Right atrium auricular region (tissue), 2 donors: Measurements from ENCODE around the gene PTCD3. TPM values are rescaled to one million over a fixed set of nuclear protein-coding genes. Genes with fewer than 3 reads are reported as not detected.
A peak's percentile ranks its signal among the peaks of the same experiment; 100 is the strongest.

Experiments
- DNase-seq: peaks from one replicate; pipeline ENCODE4 v3.0.0-alpha.2; 2019; ENCODE audit warnings: low spot score
- H3K27ac ChIP-seq, 2 donors: fragments of 200-600 bp; sonication (generic); 1 replicate in 1 of 2; 2 replicates in 1 of 2; pipeline ENCODE4 v1.5.1; 2016 to 2019
- H3K27me3 ChIP-seq, 2 donors: fragments of 200-600 bp; sonication (generic); one replicate each; pipeline versions ENCODE4 v1.5.1 to v1.6.0; 2017 to 2019
- H3K36me3 ChIP-seq: fragments of 200-600 bp; sonication (generic); one replicate; pipeline ENCODE4 v1.5.1; 2016
- H3K4me1 ChIP-seq, 2 donors: fragments of 200-600 bp; sonication (generic); one replicate each; pipeline versions ENCODE4 v1.5.1 to v1.6.0; 2017 to 2019
- H3K4me3 ChIP-seq, 2 donors: fragments of 200-600 bp; sonication (generic); 1 replicate in 1 of 2; 2 replicates in 1 of 2; pipeline ENCODE4 v1.5.1; 2017 to 2019; ENCODE audit warnings: mild to moderate bottlenecking in 1 of 2, moderate library complexity in 1 of 2
- H3K9me3 ChIP-seq, 2 donors: fragments of 200-600 bp; sonication (generic); one replicate each; pipeline ENCODE4 v1.5.1; 2019
- total RNA-seq, 2 donors: library from RNA; depleted of rRNA; stranded (reverse); fragments of >200 nt; gene quantifications; one replicate each; pipeline ENCODE4 v1.1.0, GENCODE V29; 2016
- TF ChIP-seq, protein P1 (sequence below), 2 donors: fragments of 200-600 bp; sonication (generic); IDR thresholded peaks; one replicate each; pipeline ENCODE4 v1.5.1; 2019; ENCODE audit warnings: antibody characterized with exemption in 2 of 2

PTCD3 gene
- total RNA-seq, 2 donors from 2014 or later = 39.5 to 153 TPM

DNA sequence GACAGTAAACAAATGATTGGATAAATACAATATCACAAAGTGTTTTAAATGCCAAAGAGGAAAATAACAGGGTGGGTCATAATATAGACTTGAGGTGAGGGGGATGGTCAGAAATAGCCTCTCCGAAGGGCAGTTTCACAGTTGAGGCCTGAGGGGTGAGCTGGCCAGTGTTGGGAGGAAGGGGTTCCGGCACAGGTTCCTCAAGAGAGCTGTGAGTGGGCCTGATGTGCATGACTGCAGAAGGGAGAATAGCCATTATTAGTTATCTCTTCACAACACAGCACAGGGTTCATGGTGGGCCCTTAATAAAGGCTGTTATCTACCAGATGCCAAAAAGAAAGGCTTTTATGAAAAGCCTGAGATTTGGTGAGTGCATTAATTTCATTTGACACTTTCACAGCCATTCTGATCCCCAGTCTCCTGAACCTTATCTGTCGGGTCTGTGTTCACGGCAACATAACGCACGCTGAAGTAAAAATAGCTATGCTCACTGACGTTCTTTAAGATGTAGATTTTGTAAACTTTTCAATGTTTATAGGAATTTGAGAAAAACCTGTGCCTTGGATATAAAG is 39.9 kb upstream of the PTCD3 start:
- H3K27me3 ChIP-seq = no peaks in the 10 kb centered on the region
- no peak for DNase-seq
- TF ChIP-seq, protein P1, sequence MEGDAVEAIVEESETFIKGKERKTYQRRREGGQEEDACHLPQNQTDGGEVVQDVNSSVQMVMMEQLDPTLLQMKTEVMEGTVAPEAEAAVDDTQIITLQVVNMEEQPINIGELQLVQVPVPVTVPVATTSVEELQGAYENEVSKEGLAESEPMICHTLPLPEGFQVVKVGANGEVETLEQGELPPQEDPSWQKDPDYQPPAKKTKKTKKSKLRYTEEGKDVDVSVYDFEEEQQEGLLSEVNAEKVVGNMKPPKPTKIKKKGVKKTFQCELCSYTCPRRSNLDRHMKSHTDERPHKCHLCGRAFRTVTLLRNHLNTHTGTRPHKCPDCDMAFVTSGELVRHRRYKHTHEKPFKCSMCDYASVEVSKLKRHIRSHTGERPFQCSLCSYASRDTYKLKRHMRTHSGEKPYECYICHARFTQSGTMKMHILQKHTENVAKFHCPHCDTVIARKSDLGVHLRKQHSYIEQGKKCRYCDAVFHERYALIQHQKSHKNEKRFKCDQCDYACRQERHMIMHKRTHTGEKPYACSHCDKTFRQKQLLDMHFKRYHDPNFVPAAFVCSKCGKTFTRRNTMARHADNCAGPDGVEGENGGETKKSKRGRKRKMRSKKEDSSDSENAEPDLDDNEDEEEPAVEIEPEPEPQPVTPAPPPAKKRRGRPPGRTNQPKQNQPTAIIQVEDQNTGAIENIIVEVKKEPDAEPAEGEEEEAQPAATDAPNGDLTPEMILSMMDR (IDR thresholded peaks at IDR 0.05) = no peak
- peaks cover 0 to 12% of the 10 kb centered on the region in 2 donors for H3K4me1 ChIP-seq
- no peak overlapping the region for H3K4me3 ChIP-seq
- no peak overlapping the region for H3K27ac ChIP-seq
- peaks cover 55% of the 10 kb centered on the region for H3K36me3 ChIP-seq
- H3K9me3 ChIP-seq = peaks cover 0 to 14% of the 10 kb centered on the region in 2 donors

DNA sequence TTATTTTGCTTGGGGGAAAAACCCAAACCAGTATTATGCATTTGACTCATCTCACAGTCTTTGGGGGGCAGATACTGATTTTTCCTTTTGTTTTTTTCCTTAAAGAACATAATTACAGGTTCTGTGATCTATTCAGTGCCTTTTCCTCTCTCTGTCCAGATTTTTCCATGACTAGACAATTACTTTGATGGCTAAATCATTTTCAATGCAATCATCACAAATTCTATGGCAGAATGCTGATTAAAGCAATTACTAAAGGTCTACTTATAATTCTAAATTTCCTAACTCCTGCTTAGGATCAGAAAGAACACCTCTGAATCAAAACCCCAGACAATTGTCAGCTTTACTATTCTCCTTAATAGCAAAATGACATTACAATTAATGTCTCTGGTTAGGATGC is 39.1 kb upstream of the PTCD3 start:
- H3K4me3 ChIP-seq = no peak overlapping the region
- peaks cover 0 to 11% of the 10 kb centered on the region in 2 donors for H3K4me1 ChIP-seq
- no peak for DNase-seq
- peaks cover 56% of the 10 kb centered on the region for H3K36me3 ChIP-seq
- no peaks in the 10 kb centered on the region for H3K27me3 ChIP-seq
- TF ChIP-seq, protein P1 (IDR thresholded peaks at IDR 0.05) = no peak
- H3K9me3 ChIP-seq = peaks cover 0 to 14% of the 10 kb centered on the region in 2 donors
- H3K27ac ChIP-seq = no peak overlapping the region

DNA sequence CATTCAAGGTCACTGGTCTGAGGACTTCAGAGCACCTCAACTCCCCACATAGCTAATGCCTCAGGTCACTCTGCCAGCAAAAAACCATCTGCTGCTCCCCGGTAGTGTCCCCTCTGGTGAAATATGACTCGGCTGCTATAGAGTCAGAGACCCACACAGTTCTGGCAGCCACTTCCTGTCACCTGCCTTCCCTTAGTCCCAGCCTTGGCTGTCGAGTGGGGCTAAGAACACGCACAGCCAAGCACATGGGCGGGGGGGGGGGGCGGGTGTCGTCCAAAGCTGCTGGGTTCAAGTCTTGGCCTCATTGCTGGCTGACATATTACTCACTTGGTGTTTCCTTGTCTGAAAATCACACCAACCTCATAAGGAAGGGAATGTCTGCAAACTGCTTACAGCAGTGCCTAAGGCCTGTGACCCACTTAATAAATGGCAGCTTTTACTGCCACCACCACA is 37.9 kb upstream of the PTCD3 start:
- peak; percentile 59 for DNase-seq
- Histone ChIP-seq H3K9me3 (peaks cover 0 to 9% of the 10 kb centered on the region in 2 donors), H3K4me1 (peaks cover 0 to 22% of the 10 kb centered on the region in 2 donors), H3K27ac (no peak overlapping the region), H3K36me3 (peaks cover 47% of the 10 kb centered on the region), H3K27me3 (no peaks in the 10 kb centered on the region), H3K4me3 (no peak overlapping the region)
- TF ChIP-seq, protein P1 (IDR thresholded peaks at IDR 0.05) = no peak

DNA sequence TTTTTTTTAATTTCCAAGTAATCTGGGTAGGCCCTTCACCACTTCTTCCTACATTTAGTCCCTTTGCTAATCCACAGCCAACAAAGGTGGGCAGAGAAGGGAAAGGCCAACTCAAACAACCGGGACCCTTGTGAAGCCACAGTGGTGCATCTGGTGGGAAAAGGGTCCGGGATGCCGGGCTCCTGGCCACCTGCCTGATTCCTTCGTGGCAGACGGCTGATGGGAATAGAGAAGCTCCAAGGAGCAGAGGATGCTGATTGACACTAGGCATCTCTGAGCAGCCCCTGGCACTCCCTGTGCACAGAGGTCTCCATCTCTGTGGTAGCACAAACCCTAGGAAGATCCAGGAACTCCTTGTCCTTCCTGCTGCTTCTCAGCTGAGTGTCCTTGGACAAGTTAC is 37.4 kb upstream of the PTCD3 start:
- no peak overlapping the region for H3K27ac ChIP-seq
- H3K27me3 ChIP-seq = no peaks in the 10 kb centered on the region
- H3K4me1 ChIP-seq = peaks cover 0 to 26% of the 10 kb centered on the region in 2 donors
- peak; percentile 42 for DNase-seq
- TF ChIP-seq, protein P1 (IDR thresholded peaks at IDR 0.05) = no peak
- H3K9me3 ChIP-seq = peaks cover 0 to 4% of the 10 kb centered on the region in 2 donors
- no peak overlapping the region for H3K4me3 ChIP-seq
- peaks cover 43% of the 10 kb centered on the region for H3K36me3 ChIP-seq

DNA sequence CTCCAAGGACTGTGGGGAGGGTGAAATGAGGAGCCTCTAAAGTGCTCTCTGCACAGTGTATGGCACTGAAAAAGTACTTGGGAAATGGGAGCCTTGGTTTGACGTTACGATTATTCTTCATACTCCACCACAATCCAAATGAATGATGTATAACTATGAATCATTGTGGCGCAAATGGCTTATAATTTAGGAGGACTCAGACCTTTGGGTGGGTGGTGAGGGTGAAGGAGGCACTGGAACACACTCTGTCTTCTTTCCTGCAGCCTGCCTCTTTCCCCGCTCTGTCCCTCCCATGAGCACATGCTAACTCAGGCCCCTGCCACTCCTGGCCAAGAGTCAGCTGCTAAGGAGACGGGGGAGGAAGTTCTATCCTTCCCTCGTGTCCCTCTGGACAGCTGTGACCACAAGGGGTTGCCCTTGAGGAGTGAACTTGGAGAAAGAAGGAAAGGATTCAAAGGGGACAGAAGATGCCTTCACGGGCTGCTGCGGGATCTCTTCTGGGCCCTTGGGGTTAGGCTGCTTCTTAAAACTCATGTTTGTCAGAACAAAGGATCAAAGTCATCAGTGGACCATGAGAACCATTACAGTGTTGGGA is 36.8 kb upstream of the PTCD3 start:
- no peak overlapping the region for H3K4me3 ChIP-seq
- no peaks in the 10 kb centered on the region for H3K9me3 ChIP-seq
- DNase-seq = no peak
- no peak overlapping the region for H3K27ac ChIP-seq
- no peaks in the 10 kb centered on the region for H3K27me3 ChIP-seq
- peaks cover 0 to 26% of the 10 kb centered on the region in 2 donors for H3K4me1 ChIP-seq
- peaks cover 42% of the 10 kb centered on the region for H3K36me3 ChIP-seq
- TF ChIP-seq, protein P1 (IDR thresholded peaks at IDR 0.05) = no peak
